NCI-H2227 (cell line): ENCODE data around the gene IQCH.

Source experiments
- DNase-seq: peaks from one replicate; lab custom pipeline; 2025; ENCODE audit not compliant: unreplicated experiment; lab: John Stamatoyannopoulos, UW

Gene IQCH

GRCh38 chr15:67481680-67482079, 227.1 kb downstream of the IQCH start:
- no peak for DNase-seq

DNA sequence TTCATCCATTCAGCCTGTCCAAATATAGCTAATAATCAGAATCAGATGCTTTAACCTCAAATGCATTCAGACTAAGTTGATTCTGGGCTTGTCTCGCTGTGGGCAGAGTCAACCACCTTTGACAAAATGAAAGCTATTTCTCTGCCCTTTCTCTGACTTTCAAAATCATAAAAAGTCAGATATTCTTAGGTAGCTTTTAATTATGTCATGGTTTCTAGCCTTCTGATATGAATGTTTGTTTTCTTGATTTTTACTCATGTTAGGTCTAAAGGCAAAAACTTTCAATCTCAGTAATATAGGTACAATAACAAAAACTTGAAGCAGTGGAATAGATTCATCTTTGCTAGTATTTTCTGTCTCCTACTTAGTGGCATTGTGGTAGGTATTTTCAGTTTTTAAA, 241.0 kb downstream of the IQCH start:
- DNase-seq = no peak

DNA sequence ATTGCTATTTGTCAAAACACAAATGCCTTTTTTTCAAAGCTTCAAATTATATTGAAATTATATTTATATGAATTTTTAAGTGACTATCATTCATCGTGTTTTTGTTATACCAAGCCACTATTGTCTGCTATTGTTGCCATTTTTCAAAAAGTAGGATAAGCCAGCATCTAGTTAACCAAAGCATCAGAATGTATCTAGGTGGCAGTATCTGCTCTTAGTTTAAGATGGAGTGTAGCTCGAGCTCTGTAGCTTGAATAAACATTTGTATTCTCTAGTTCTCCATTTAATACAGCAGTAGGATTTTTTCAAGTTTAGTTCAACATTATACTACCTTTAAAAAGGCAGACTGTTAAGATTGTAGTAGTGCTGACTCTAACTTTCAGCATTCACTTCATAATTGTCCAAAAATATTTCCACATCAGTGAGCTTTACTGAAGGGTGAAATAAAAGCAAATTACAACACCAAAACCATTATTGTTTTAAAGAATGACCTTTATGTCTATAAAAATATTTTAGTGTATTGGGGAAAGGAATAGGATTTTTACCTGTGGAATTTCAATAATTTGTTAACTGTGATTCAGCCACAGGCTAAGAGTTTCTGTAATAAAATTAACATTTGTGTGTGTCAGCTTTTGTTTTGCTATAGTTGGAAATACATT, 246.7 kb downstream of the IQCH start:
- no peak for DNase-seq

GRCh38 chr15:67501836-67502461, 247.4 kb downstream of the IQCH start:
- DNase-seq = peak; percentile 1

- DNase-seq = no peak
Observed at GRCh38 chr15:67504056-67504455, 249.5 kb downstream of the IQCH start.

DNA sequence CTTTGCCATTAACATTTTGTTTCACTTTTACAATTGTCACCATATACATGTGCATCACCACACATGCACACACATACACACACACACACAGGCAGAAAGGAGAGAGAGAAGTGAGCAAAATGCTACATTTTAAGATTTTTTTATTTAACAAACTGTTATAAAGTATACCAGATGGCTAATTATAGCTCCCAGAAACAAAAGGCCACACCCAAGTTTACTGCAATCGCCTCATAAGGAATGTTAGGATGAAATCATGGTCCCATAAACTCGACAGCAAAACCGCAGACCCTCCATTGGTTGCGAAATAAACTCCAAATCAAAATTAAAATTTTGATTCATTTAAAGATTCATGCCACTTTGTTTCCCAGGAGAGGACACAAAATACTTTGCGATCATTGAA, 250.2 kb downstream of the IQCH start:
- no peak for DNase-seq

DNA sequence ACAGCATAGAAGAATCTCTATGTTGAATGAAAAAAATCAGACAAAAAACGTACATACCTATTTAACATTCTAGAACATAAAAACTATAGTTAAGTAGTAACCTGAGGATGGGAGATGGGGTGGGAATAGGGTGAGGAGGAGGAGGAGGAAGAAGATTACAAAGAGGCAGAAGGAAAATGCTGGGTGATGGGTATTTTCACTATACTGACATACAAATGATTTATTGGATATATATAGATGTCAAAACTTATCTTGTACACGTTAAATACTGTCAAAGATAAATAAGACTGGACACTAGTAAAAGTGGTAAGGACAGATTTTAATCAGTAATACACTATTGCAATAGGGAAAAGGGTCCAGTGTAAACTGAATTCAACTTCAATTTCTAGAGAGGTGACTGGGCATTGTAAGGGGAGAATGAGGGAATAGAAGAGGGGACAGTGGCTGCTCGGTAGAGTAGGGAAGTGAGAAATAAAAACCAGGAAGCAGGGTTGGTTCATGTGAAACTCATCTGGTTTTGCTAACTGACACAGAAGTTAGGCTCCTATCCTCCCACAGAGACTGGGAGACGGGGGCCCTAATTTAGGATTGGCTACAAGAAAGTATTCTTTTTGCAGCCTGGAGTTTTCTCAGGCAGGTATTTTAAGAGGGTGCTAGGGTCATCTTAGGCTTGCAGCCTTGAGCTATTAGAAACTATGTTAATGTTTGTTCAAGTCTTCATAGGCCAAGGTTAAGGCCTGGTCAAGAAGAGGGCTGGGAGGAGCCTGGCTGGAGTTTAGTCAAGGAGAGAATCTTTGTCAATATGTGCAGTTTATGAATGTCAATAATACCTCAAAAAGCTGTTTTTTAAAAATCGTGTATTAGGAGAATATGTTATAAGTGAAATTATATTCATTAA, 251.3 kb downstream of the IQCH start:
- DNase-seq = no peak

DNA sequence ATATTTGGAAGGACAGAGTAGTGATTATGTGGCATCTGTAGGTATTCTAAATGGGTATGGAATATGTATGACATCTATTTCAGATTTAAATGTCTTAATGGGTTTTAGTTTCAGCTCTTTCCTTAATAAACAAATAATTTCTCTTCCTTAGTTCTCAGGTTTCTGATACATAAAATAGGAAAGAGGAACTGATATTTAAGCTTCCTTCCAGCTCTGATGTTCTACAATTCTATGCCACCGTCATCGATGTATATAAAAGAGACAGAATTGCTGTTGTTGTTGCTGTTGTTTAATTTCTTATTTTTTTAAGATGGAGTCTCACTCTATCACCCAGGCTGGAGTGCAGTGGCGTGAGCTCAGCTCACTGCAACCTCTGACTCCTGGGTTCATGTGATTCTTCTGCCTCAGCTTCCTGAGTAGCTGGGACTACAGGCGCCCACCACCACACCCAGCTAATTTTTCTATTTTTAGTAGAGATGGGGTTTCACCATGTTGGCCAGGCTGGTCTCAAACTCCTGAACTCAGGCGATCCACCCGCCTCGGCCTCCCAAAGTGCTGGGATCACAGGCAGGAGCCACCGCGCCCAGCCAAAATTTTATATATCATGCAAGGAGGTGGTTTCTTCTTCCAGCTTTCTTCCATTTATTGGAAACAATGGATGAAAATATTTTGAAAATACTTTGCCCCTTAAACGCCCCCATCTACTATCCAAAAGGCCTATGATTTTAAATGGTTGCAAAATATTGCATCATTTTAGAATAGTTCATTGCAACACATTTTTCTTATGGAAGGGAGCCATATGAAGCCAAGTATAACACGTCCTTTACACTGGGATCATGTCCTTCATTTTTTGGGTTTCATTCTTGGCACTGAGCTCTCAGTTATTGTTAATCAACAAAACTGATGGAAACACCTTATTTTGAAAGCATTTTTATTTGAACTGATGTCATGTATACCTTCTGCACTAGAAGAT, 252.5 kb downstream of the IQCH start:
- no peak for DNase-seq

- no peak for DNase-seq
Observed at GRCh38 chr15:67508407-67508806, 253.8 kb downstream of the IQCH start.

DNA sequence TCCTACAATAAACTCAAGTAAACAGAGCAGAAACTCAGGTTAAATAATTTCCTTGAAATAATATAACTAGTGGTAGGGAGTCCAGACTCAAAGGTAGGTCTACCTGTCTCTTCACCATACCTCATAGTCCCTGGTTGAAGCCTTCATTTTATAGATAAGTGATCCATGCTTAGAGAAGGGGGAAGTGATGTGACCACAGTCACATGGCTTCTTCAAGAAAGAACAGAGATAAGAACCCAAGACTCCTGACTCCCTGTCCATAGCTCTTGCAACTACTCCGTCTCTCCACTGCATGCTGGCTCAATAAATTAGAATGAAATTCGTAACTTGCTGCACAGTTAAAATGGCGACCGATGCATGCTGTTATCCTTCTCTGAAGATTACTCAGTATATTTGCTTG, 255.3 kb downstream of the IQCH start:
- no peak for DNase-seq

GRCh38 chr15:67510597-67511190, 256.1 kb downstream of the IQCH start:
- DNase-seq = no peak

- no peak for DNase-seq
Observed at GRCh38 chr15:67511606-67512005, 257.0 kb downstream of the IQCH start.

DNA sequence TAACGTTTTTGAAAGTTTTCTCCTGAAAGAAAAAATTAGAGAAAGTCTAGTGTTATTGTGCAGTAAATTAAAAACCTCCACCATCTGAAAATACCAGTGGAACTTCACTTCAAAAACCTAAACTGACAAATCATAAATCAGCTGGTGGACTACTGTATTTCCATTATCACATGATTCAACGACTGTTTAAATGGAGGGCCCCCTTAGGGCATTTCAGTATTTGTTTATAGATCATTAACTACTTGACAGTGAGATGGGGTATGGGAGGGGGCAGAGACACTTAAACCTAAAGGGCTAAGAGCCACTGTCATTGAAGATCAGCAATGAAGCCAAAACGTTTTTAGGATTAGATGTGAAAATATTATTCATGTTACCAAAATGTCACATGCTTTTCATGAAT, 257.6 kb downstream of the IQCH start:
- DNase-seq = no peak

GRCh38 chr15:67512933-67513714, 258.5 kb downstream of the IQCH start:
- DNase-seq = no peak

DNA sequence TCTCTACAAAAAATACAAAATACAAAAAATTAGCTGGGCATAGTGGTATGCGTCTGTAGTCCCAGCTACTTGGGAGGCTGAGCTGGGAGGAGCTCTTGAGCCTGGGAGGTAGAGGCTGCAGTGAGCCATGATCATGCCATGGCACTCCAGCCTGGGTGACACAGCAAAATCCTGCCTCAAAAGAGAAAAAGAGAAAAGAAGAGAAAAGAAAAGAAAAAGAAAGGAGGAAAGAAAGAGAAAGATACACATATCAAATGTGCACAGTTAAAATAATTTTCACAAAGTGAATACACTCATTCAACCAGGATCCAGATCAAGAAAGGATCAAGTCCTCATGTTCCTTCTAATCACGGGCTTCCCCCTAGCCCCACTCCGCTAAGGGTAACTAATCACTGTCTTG, 260.5 kb downstream of the IQCH start:
- DNase-seq = no peak

DNA sequence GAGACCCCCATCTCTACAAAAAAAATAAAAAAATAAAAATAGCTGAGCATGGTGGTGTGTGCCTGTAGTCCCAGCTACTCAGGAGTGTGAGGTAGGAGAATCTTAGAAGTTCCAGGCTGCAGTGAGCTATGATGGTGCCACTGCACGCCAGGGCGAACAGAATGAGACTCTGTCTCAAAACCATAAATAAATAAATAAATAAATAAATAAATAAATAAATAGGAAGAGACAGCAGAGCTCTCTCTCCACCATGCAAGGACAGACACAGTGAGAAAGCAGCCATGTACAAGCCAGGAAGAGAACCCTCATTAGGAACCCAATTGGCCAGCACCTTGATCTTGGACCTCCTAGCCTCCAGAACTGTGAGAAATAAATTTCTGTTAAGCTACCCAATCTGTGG, 261.0 kb downstream of the IQCH start:
- no peak for DNase-seq

GRCh38 chr15:67520321-67521028, 265.9 kb downstream of the IQCH start:
- DNase-seq = no peak

GRCh38 chr15:67521029-67521782, 266.6 kb downstream of the IQCH start, which contains the start of gene C15orf61:
TSS of gene C15orf61 (plus strand) at chr15:67521131. CDS start at chr15:67521249, 118 bp downstream.
- DNase-seq = peak; percentile 81
